HepG2 (cell line): Measurements from ENCODE around the gene ECHDC1. TPM values are rescaled to one million over a fixed set of nuclear protein-coding genes. Genes with fewer than 3 reads are reported as not detected.

Experiments
- ATAC-seq: fragments of 200-7000 bp; cut with Tn5 transposase; 3 replicates; pipeline ENCODE4 v1.9.1; 2020; ENCODE audit warnings: mild to moderate bottlenecking, moderate library complexity
- BruUV-seq: library from RNA; stranded (reverse); fragments of 400-500 nt; replicated peaks from 2 replicates; lab custom pipeline; 2021; lab: Mats Ljungman, UMichigan
- CTCF ChIA-PET: fragments of 300-600 bp; formaldehyde crosslinking; extraction: SDS; loops from one replicate; lab custom pipeline; 2021; ENCODE audit warnings: low total read pairs, inconsistent platforms, low intra/inter-chr PET ratio; lab: Yijun Ruan, JAX
- POLR2A ChIA-PET: fragments of 350-600 bp; sonication (Branson Sonifier 250); formaldehyde crosslinking; loops from one replicate; lab custom pipeline; 2020; ENCODE audit warnings: antibody characterized with exemption, inconsistent platforms; lab: Yijun Ruan, JAX
- DNase-seq: peaks from one replicate; pipeline ENCODE4 v3.0.0-alpha.2; 2015; ENCODE audit warnings: low spot score
- FAIRE-seq: peaks from 3 replicates; lab custom pipeline; 2011; peaks lifted over from hg19 to GRCh38; lab: Jason Lieb, UNC
- H2AFZ ChIP-seq: one replicate; pipeline ENCODE4 v1.6.1; 2011; ENCODE audit warnings: low read length, inconsistent platforms
- H3K27ac ChIP-seq: fragments of 300-600 bp; 3 replicates; pipeline ENCODE4 v1.8.0; 2011; ENCODE audit warnings: mixed run types, mild to moderate bottlenecking, mixed read lengths, low read length, inconsistent platforms; ENCODE audit not compliant: insufficient read depth; ENCODE audit errors: extremely low read length
- H3K27me3 ChIP-seq, 2 experiments: fragments of 200-600 bp in 1 of 2; 2 replicates in 1 of 2; 3 replicates in 1 of 2; pipeline versions ENCODE4 v1.6.0 to v1.8.0; 2011; ENCODE audit warnings: low read length in 2 of 2, mild to moderate bottlenecking in 2 of 2, moderate library complexity in 2 of 2, inconsistent platforms in 1 of 2; ENCODE audit not compliant: insufficient read depth in 2 of 2, control insufficient read depth in 1 of 2
- H3K36me3 ChIP-seq, 2 experiments: fragments of 200-600 bp in 1 of 2; replicated peaks in 1 of 2; 2 replicates in 1 of 2; 3 replicates in 1 of 2; pipeline versions ENCODE4 v1.5.1 to v1.8.0; 2011; ENCODE audit warnings: low read length in 2 of 2, inconsistent platforms in 1 of 2; ENCODE audit not compliant: insufficient read depth in 2 of 2, control insufficient read depth in 1 of 2
- H3K4me1 ChIP-seq: 2 replicates; pipeline ENCODE4 v1.5.1; 2012; ENCODE audit warnings: low read length, inconsistent platforms; ENCODE audit not compliant: insufficient read depth
- H3K4me2 ChIP-seq: 2 replicates; pipeline ENCODE4 v1.6.0; 2011; ENCODE audit warnings: low read depth, low read length, inconsistent platforms
- H3K4me3 ChIP-seq, 3 experiments: fragments of 200-600 bp in 1 of 3; sonication (generic), shearing (Covaris generic) in 1 of 3; replicated peaks in 1 of 3; 2 replicates each; pipeline ENCODE4 v1.5.1; 2011 to 2016; ENCODE audit warnings: low read length in 3 of 3, inconsistent platforms in 2 of 3, low read depth in 2 of 3, mild to moderate bottlenecking in 2 of 3, control low read depth in 1 of 3, mixed read lengths in 1 of 3; ENCODE audit not compliant: insufficient read depth in 1 of 3
- H3K79me2 ChIP-seq: one replicate; pipeline ENCODE4 v1.6.1; 2011; ENCODE audit warnings: low read length, inconsistent platforms; ENCODE audit not compliant: insufficient read depth
- H3K9ac ChIP-seq: 2 replicates; pipeline ENCODE4 v1.6.0; 2011; ENCODE audit warnings: mild to moderate bottlenecking, low read depth, low read length, inconsistent platforms; ENCODE audit not compliant: insufficient read depth
- H3K9me3 ChIP-seq: 2 replicates; pipeline ENCODE4 v1.5.1; 2012; ENCODE audit warnings: mild to moderate bottlenecking, low read length
- H4K20me1 ChIP-seq: 2 replicates; pipeline ENCODE4 v1.6.0; 2011; ENCODE audit warnings: inconsistent platforms, mild to moderate bottlenecking, low read length, moderate library complexity; ENCODE audit not compliant: insufficient read depth
- HDAC6 ChIP-seq: fragments of 200-600 bp; sonication (generic); IDR thresholded peaks from 2 replicates; pipeline ENCODE4 v1.7.0; 2017; ENCODE audit warnings: mild to moderate bottlenecking, antibody characterized with exemption, low read length, low read depth
- KAT7 ChIP-seq: IDR thresholded peaks from 2 replicates; pipeline ENCODE4 v1.6.1; 2018; ENCODE audit warnings: borderline replicate concordance, missing compliant biosample characterization
- KLF11 ChIP-seq: IDR thresholded peaks from 2 replicates; pipeline ENCODE4 v1.6.1; 2016; ENCODE audit warnings: missing compliant biosample characterization
- KLF9 ChIP-seq: IDR thresholded peaks from 2 replicates; pipeline ENCODE4 v1.6.1; 2016; ENCODE audit warnings: low read depth
- PTBP1 ChIP-seq: fragments of 200-400 bp; formaldehyde crosslinking; IDR thresholded peaks from 2 replicates; pipeline ENCODE4 v1.6.1; 2018; ENCODE audit warnings: low read length, low read depth; ENCODE audit not compliant: poor library complexity, severe bottlenecking
- RXRA ChIP-seq: sonication (generic); formaldehyde crosslinking; IDR thresholded peaks from 2 replicates; pipeline ENCODE4 v1.5.1; 2020; ENCODE audit warnings: missing genetic modification reagents
- SALL2 ChIP-seq: sonication (generic); formaldehyde crosslinking; IDR thresholded peaks from 2 replicates; pipeline ENCODE4 v1.8.1; 2023; ENCODE audit warnings: mild to moderate bottlenecking, missing genetic modification reagents, inconsistent platforms
- TAF15 ChIP-seq: fragments of 200-400 bp; formaldehyde crosslinking; IDR thresholded peaks from one replicate; pipeline ENCODE4 v1.6.1; 2018; ENCODE audit warnings: mild to moderate bottlenecking, low read depth, low read length; ENCODE audit not compliant: poor library complexity, severe bottlenecking
- ZKSCAN5 ChIP-seq: sonication (generic); formaldehyde crosslinking; IDR thresholded peaks from 2 replicates; pipeline ENCODE4 v1.5.1; 2020; ENCODE audit warnings: mild to moderate bottlenecking, missing genetic modification reagents
- ZNF274 ChIP-seq: sonication (generic); formaldehyde crosslinking; IDR thresholded peaks from 2 replicates; pipeline ENCODE4 v1.5.1; 2020; ENCODE audit warnings: mild to moderate bottlenecking, missing genetic modification reagents
- ZNF549 ChIP-seq: sonication (generic); formaldehyde crosslinking; IDR thresholded peaks from 2 replicates; pipeline ENCODE4 v1.5.0; 2020; ENCODE audit warnings: missing genetic modification reagents
- WGBS: methylation state at CpG from one replicate; pipeline ENCODE4 v1.1.6; 2017; ENCODE audit warnings: low lambda C conversion rate; 5-methylcytosine and 5-hydroxymethylcytosine counted together
- in situ Hi-C: cut with HindIII; loops from 2 replicates; pipeline ENCODE4 v1.10.0; 2017; ENCODE audit warnings: low pct_unique_long_range_greater_than_20kb; ENCODE audit not compliant: extremely low pct_ligation_motif_present
- intact Hi-C: fragments of 100-400 bp; cut with micrococcal nuclease; formaldehyde crosslinking; loops from one replicate; pipeline ENCODE4 v1.10.0; 2022; ENCODE audit not compliant: unreplicated experiment
- polyA plus RNA-seq, 8 experiments: library from polyadenylated mRNA; depleted of rRNA in 3 of 8; stranded (reverse) in 7 of 8; unstranded in 1 of 8; fragments of >200 nt; fragmentation: Illumina TruSeq in 4 of 8; extraction: Trizol in 4 of 8; gene quantifications; 2 replicates each; pipeline versions ENCODE4 v1.2.1 to v1.2.3, GENCODE V29; 2011 to 2016; ENCODE audit warnings: low read depth in 4 of 8, missing spikeins in 1 of 8, mixed read lengths in 1 of 8; ENCODE audit not compliant: insufficient read depth in 1 of 8
- total RNA-seq, 5 experiments: library from RNA; depleted of rRNA; stranded (reverse); fragments of >200 nt; fragmentation: Illumina TruSeq; extraction: Trizol; gene quantifications; 2 replicates each; pipeline ENCODE4 v1.2.3, GENCODE V29; 2016; ENCODE audit warnings: low read depth in 1 of 5
- TF ChIP-seq, protein P1 (sequence below): sonication (generic); formaldehyde crosslinking; conservative IDR thresholded peaks from 2 replicates; pipeline ENCODE4 v1.5.0; 2020; ENCODE audit warnings: missing genetic modification reagents
- TF ChIP-seq, protein P2 (sequence below): IDR thresholded peaks from 2 replicates; pipeline ENCODE4 v1.4.0; 2020; ENCODE audit warnings: mild to moderate bottlenecking, missing genetic modification reagents
- TF ChIP-seq, protein P3 (sequence below): sonication (generic); formaldehyde crosslinking; IDR thresholded peaks from 2 replicates; pipeline ENCODE4 v1.5.0; 2020; ENCODE audit warnings: mild to moderate bottlenecking, missing genetic modification reagents

Gene ECHDC1
- total and polyA plus RNA-seq, 2 of the 13 experiments (the other 11 are each of a cell fraction or from before 2014, with no cell fraction given): 32.8 to 98.1 TPM

- TF ChIP-seq ZKSCAN5 (CRISPR knock-in tag): 0 out of 2 replicates have a peak, but pooled peaks have one; percentile 5
- TF ChIP-seq, all 625 proteins: peak for 17
These were observed 625 bp upstream of the ECHDC1 start (continued) for GRCh38 chr6:127343809-127344659.

GRCh38 chr6:127342296-127342945, 988 bp downstream of the ECHDC1 start:
- CTCF ChIA-PET: no interaction called here
- TF ChIP-seq TAF15 (no peak), ZNF549 (CRISPR knock-in tag) (no peak), RXRA (CRISPR knock-in tag) (no peak), KAT7 (CRISPR knock-in tag) (no peak), ZNF274 (CRISPR knock-in tag) (no peak), KLF9 (no peak), PTBP1 (no peak), SALL2 (CRISPR knock-in tag) (no peak), KLF11 (no peak; the same call in 1 of the 2 replicates), HDAC6 (no peak)
- TF ChIP-seq, protein P1, sequence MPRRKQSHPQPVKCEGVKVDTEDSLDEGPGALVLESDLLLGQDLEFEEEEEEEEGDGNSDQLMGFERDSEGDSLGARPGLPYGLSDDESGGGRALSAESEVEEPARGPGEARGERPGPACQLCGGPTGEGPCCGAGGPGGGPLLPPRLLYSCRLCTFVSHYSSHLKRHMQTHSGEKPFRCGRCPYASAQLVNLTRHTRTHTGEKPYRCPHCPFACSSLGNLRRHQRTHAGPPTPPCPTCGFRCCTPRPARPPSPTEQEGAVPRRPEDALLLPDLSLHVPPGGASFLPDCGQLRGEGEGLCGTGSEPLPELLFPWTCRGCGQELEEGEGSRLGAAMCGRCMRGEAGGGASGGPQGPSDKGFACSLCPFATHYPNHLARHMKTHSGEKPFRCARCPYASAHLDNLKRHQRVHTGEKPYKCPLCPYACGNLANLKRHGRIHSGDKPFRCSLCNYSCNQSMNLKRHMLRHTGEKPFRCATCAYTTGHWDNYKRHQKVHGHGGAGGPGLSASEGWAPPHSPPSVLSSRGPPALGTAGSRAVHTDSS (CRISPR knock-in tag): no peak
- TF ChIP-seq, protein P2, sequence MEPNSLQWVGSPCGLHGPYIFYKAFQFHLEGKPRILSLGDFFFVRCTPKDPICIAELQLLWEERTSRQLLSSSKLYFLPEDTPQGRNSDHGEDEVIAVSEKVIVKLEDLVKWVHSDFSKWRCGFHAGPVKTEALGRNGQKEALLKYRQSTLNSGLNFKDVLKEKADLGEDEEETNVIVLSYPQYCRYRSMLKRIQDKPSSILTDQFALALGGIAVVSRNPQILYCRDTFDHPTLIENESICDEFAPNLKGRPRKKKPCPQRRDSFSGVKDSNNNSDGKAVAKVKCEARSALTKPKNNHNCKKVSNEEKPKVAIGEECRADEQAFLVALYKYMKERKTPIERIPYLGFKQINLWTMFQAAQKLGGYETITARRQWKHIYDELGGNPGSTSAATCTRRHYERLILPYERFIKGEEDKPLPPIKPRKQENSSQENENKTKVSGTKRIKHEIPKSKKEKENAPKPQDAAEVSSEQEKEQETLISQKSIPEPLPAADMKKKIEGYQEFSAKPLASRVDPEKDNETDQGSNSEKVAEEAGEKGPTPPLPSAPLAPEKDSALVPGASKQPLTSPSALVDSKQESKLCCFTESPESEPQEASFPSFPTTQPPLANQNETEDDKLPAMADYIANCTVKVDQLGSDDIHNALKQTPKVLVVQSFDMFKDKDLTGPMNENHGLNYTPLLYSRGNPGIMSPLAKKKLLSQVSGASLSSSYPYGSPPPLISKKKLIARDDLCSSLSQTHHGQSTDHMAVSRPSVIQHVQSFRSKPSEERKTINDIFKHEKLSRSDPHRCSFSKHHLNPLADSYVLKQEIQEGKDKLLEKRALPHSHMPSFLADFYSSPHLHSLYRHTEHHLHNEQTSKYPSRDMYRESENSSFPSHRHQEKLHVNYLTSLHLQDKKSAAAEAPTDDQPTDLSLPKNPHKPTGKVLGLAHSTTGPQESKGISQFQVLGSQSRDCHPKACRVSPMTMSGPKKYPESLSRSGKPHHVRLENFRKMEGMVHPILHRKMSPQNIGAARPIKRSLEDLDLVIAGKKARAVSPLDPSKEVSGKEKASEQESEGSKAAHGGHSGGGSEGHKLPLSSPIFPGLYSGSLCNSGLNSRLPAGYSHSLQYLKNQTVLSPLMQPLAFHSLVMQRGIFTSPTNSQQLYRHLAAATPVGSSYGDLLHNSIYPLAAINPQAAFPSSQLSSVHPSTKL (CRISPR knock-in tag): peak; percentile 48; the same call in 1 of the 2 replicates
- TF ChIP-seq, protein P3, sequence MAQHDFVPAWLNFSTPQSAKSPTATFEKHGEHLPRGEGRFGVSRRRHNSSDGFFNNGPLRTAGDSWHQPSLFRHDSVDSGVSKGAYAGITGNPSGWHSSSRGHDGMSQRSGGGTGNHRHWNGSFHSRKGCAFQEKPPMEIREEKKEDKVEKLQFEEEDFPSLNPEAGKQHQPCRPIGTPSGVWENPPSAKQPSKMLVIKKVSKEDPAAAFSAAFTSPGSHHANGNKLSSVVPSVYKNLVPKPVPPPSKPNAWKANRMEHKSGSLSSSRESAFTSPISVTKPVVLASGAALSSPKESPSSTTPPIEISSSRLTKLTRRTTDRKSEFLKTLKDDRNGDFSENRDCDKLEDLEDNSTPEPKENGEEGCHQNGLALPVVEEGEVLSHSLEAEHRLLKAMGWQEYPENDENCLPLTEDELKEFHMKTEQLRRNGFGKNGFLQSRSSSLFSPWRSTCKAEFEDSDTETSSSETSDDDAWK: no peak

More at GRCh38 chr6:127342296-127342945, 988 bp downstream of the ECHDC1 start:
- H3K4me1 ChIP-seq: peaks cover 67% of the 10 kb centered on the region
- peak overlapping the region; percentile 83 for H3K4me2 ChIP-seq
- peaks cover 79% of the 10 kb centered on the region for H3K79me2 ChIP-seq
- H3K9ac ChIP-seq: peak overlapping the region; percentile 91
- H3K27me3 ChIP-seq: no peaks in the 10 kb centered on the region; a peak in 1 of 5 replicates
- peak overlapping the region; percentile 86 for H3K27ac ChIP-seq
- no peaks in the 10 kb centered on the region for H3K9me3 ChIP-seq
- peaks cover 23% of the 10 kb centered on the region for H4K20me1 ChIP-seq
- peak overlapping the region; percentile 88 to 92 (median 90) for H3K4me3 ChIP-seq
- FAIRE-seq (peak; percentile 67), DNase-seq (peak; percentile 85), ATAC-seq (peak; percentile 77)
- POLR2A ChIA-PET: interaction anchor here (0.8 to 3.6 kb wide), 6 partner anchors 9 to 76 kb away, joined by 3 to 37 read pairs (median 7); partner anchors contain the start of gene RNF146
- TSS peak; percentile 56 for BruUV-seq
- peak overlapping the region; percentile 16 for H2AFZ ChIP-seq
- under 1% methylated on average over 10 of the region's 10 CpGs for WGBS
- intact Hi-C loops (loop anchor here (1.0 to 2.0 kb wide), 2 partner anchors 46 to 78 kb away; no protein-coding TSS in a partner anchor), in situ Hi-C loops (no loop called here)
- H3K36me3 ChIP-seq: no peaks in the 10 kb centered on the region
